Spleen (tissue), 11 donors: ENCODE data around the gene CYP4A22. TPM values are rescaled to one million over a fixed set of nuclear protein-coding genes. Genes with fewer than 3 reads are reported as not detected.

Experiments used
- DNase-seq: peaks from one replicate; pipeline ENCODE4 v3.0.0-alpha.2; 2020
- H3K27ac ChIP-seq, 8 donors: fragments of 200-600 bp; sonication (generic) in 7 of 8; 1 replicate in 4 of 8; 2 replicates in 4 of 8; pipeline versions ENCODE4 v1.5.0 to v1.8.0; 2016 to 2021; ENCODE audit warnings: inconsistent platforms in 4 of 8, mild to moderate bottlenecking in 4 of 8, moderate library complexity in 1 of 8
- H3K27me3 ChIP-seq, 7 donors: fragments of 200-600 bp; sonication (generic) in 6 of 7; replicated peaks in 1 of 7; 1 replicate in 4 of 7; 2 replicates in 3 of 7; pipeline versions ENCODE4 v1.5.0 to v1.8.0; 2016 to 2021; ENCODE audit warnings: inconsistent platforms in 3 of 7, mild to moderate bottlenecking in 1 of 7
- H3K36me3 ChIP-seq, 6 donors: fragments of 200-600 bp; sonication (generic) in 5 of 6; 1 replicate in 4 of 6; 2 replicates in 2 of 6; pipeline versions ENCODE4 v1.5.0 to v1.8.0; 2016 to 2021; ENCODE audit warnings: inconsistent platforms in 2 of 6
- H3K4me1 ChIP-seq, 6 donors: fragments of 200-600 bp; sonication (generic) in 5 of 6; 1 replicate in 3 of 6; 2 replicates in 3 of 6; pipeline versions ENCODE4 v1.5.0 to v1.8.0; 2016 to 2021; ENCODE audit warnings: inconsistent platforms in 3 of 6
- H3K4me3 ChIP-seq, 8 donors: fragments of 200-600 bp; sonication (generic) in 7 of 8; 1 replicate in 4 of 8; 2 replicates in 4 of 8; pipeline versions ENCODE4 v1.5.0 to v1.8.0; 2016 to 2021; ENCODE audit warnings: inconsistent platforms in 4 of 8, mild to moderate bottlenecking in 4 of 8, moderate library complexity in 2 of 8
- H3K9me3 ChIP-seq, 8 donors: fragments of 200-600 bp; sonication (generic) in 7 of 8; 1 replicate in 4 of 8; 2 replicates in 4 of 8; pipeline versions ENCODE4 v1.5.0 to v1.8.0; 2016 to 2021; ENCODE audit warnings: inconsistent platforms in 4 of 8
- POLR2A ChIP-seq, 3 donors: fragments of 450-650 bp; IDR thresholded peaks; one replicate each; pipeline ENCODE4 v1.5.1; 2017; ENCODE audit warnings: antibody characterized with exemption in 3 of 3, mild to moderate bottlenecking in 1 of 3
- POLR2AphosphoS5 ChIP-seq, 3 donors: sonication (generic); formaldehyde crosslinking; IDR thresholded peaks; one replicate each; pipeline ENCODE4 v1.5.1; 2017; ENCODE audit warnings: antibody characterized with exemption in 3 of 3
- WGBS, 5 donors: extraction: QIAGEN DNeasy Blood & Tissue Kit in 3 of 5; methylation state at CpG; one replicate each; pipeline versions ENCODE4 v1.1.5 to v1.1.7; 2013 to 2018; 5-methylcytosine and 5-hydroxymethylcytosine counted together
- intact Hi-C: fragments of 100-400 bp; cut with DNase I; formaldehyde crosslinking; loops from one replicate; pipeline ENCODE4 v1.15.0; 2023; ENCODE audit warnings: low total_unique reads
- polyA plus RNA-seq, 3 donors: library from polyadenylated mRNA; stranded (reverse); fragments of 200-250 nt; gene quantifications; one replicate each; pipeline ENCODE4 v1.2.1, GENCODE V29; 2013
- total RNA-seq, 7 donors: library from RNA; depleted of rRNA in 3 of 7; stranded (reverse); fragments of >200 nt in 3 of 7; fragmentation: NEBNext Ultra II Directional in 4 of 7; extraction: Animal tissue kit (Norgen Biotek cat#: 25700) in 4 of 7; gene quantifications; one replicate each; pipeline versions ENCODE4 v1.1.0 to v1.2.1, GENCODE V29; 2016 to 2021
- TF ChIP-seq, protein P1 (sequence below), 11 experiments: fragments of 200-600 bp in 7 of 11; fragments of 450-650 bp in 4 of 11; sonication (generic) in 4 of 11; IDR thresholded peaks in 8 of 11; conservative IDR thresholded peaks in 3 of 11; 1 replicate in 7 of 11; 2 replicates in 4 of 11; pipeline versions ENCODE4 v1.4.0 to v1.8.0; 2016 to 2021; ENCODE audit warnings: antibody characterized with exemption in 11 of 11, inconsistent platforms in 4 of 11, mild to moderate bottlenecking in 1 of 11
- donor health status: healthy with polysubstance abuse.
- donor health status: DM: no; HTN: no; CAD: no; lungs with moderate emphysema.
- donor health status: DM: no; HTN: no; CAD: no.
- donor health status: Bipolar disorder and iron deficiency.
- donor health status: healthy.
- donor health status: DM: no; HTN: no; CAD: no.
- donor health status: DM: yes; HTN: yes; CAD: no.

Gene CYP4A22
- total and polyA plus RNA-seq, 10 donors, result 0.43 TPM; not detected in 9

- Histone ChIP-seq H3K27me3 (peaks cover 0 to 48% (median 4%) of the 10 kb centered on the region in 7 donors), H3K4me1 (peaks cover 0 to 15% (median 10%) of the 10 kb centered on the region in 6 donors), H3K9me3 (no peaks in the 10 kb centered on the region), H3K4me3 (no peak overlapping the region), H3K36me3 (no peaks in the 10 kb centered on the region), H3K27ac (no peak overlapping the region)
- WGBS, 5 donors, result 42 to 60% (median 50%) methylated on average over 15 to 18 of the region's 18 CpGs
- peak; percentile 66 for DNase-seq
- intact Hi-C loops, result no loop called here
- TF ChIP-seq, protein P1, sequence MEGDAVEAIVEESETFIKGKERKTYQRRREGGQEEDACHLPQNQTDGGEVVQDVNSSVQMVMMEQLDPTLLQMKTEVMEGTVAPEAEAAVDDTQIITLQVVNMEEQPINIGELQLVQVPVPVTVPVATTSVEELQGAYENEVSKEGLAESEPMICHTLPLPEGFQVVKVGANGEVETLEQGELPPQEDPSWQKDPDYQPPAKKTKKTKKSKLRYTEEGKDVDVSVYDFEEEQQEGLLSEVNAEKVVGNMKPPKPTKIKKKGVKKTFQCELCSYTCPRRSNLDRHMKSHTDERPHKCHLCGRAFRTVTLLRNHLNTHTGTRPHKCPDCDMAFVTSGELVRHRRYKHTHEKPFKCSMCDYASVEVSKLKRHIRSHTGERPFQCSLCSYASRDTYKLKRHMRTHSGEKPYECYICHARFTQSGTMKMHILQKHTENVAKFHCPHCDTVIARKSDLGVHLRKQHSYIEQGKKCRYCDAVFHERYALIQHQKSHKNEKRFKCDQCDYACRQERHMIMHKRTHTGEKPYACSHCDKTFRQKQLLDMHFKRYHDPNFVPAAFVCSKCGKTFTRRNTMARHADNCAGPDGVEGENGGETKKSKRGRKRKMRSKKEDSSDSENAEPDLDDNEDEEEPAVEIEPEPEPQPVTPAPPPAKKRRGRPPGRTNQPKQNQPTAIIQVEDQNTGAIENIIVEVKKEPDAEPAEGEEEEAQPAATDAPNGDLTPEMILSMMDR (IDR thresholded peaks at IDR 0.05 in 8 of 11, conservative IDR thresholded peaks at IDR 0.05 in 3 of 11), result no peak
- peak in 1 of 3 donors; percentile 66 for TF ChIP-seq POLR2AphosphoS5 (IDR thresholded peaks at IDR 0.05)
Measured at GRCh38 chr1:47181095-47181954, 44.1 kb downstream of the CYP4A22 start.

DNA sequence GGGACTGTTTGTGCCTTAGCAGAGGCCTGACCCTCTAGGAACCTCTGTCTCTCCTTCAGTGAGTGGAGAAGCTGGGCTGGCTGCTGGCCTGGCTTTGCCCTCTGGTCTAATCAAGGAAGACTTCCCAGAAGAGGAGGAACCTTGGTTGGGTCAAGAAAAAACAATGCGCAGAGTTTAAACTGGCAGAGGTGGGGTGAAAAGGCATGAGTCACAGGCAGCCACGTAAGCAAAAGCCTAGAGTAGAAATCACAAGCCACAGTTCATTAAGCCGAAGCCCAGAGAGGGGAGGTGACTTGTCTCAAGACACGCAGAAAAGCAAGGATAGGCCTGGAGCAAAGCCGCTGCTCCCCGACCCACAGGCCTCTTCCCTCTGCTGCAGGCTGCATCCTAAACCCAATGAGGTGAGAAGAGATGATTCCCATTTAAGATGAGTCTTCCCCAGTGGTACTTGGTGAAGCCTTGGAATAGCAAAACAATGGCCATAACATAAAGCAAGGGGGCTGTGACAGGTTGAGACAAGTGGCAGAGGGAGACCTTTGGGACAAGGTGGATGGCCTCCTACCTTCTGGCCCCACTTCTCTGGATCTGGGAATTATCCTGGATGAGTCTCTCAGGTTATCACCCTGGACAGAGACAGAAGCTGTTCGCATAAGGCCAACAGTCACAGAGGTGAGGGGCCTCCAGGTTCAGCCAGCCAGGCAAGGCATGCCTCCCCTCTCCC, 44.9 kb downstream of the CYP4A22 start:
- Histone ChIP-seq H3K27ac (no peak overlapping the region), H3K27me3 (peaks cover 0 to 48% (median 4%) of the 10 kb centered on the region in 7 donors), H3K9me3 (no peaks in the 10 kb centered on the region), H3K4me3 (no peak overlapping the region), H3K4me1 (peaks cover 0 to 15% (median 10%) of the 10 kb centered on the region in 6 donors), H3K36me3 (no peaks in the 10 kb centered on the region)
- TF ChIP-seq POLR2AphosphoS5 (IDR thresholded peaks at IDR 0.05) (no peak), POLR2A (IDR thresholded peaks at IDR 0.05) (no peak)
- TF ChIP-seq, protein P1 (IDR thresholded peaks at IDR 0.05 in 8 of 11, conservative IDR thresholded peaks at IDR 0.05 in 3 of 11), result no peak
- DNase-seq, result peak; percentile 65
- intact Hi-C loops, result no loop called here
- 63 to 89% (median 78%) methylated on average over 7 of the region's 7 CpGs for WGBS, 5 donors

GRCh38 chr1:47182676-47183235, 45.5 kb downstream of the CYP4A22 start:
- TF ChIP-seq, protein P1 (IDR thresholded peaks at IDR 0.05 in 8 of 11, conservative IDR thresholded peaks at IDR 0.05 in 3 of 11), result no peak
- TF ChIP-seq POLR2AphosphoS5 (IDR thresholded peaks at IDR 0.05), result no peak
- TF ChIP-seq POLR2A (IDR thresholded peaks at IDR 0.05), result no peak
- Histone ChIP-seq H3K4me3 (no peak overlapping the region), H3K4me1 (peaks cover 0 to 15% (median 10%) of the 10 kb centered on the region in 6 donors), H3K9me3 (no peaks in the 10 kb centered on the region), H3K36me3 (no peaks in the 10 kb centered on the region), H3K27me3 (peaks cover 0 to 48% (median 4%) of the 10 kb centered on the region in 7 donors), H3K27ac (no peak overlapping the region)
- intact Hi-C loops, result no loop called here
- 57 to 77% (median 69%) methylated on average over 7 of the region's 7 CpGs for WGBS, 5 donors
- DNase-seq, result peak; percentile 55
